ENCODE results near the gene INPP5D.

INPP5D gene

DNA sequence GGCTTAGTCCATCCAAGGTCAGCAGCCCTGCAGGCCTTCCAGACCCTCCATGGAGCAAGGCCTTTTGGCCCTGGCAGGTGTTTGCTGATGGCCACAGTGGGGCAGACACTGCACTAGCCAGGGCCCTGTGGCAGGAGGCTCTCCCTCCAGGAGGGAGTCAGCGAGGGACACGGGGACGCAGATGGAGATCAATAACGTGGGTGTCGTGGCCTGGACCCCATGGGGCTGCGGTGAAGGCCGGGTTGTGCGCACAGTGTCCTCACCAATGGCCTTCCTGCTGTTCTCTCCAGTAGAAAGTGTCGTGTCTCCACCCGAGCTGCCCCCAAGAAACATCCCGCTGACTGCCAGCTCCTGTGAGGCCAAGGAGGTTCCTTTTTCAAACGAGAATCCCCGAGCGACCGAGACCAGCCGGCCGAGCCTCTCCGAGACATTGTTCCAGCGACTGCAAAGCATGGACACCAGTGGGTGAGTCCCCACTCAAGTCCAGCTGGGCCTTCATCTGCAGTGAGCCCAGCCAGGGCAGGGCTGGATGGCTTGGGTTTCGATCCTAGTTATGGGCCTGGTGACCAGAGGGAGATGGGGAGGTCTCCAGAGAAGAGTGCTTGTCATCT, 65.4 kb downstream of the INPP5D start (continued):
- TF ChIP-seq TCF4 (CRISPR knock-in tag; IDR thresholded peaks at IDR 0.05; ENCODE audit: borderline replicate concordance), result no peak

DNA sequence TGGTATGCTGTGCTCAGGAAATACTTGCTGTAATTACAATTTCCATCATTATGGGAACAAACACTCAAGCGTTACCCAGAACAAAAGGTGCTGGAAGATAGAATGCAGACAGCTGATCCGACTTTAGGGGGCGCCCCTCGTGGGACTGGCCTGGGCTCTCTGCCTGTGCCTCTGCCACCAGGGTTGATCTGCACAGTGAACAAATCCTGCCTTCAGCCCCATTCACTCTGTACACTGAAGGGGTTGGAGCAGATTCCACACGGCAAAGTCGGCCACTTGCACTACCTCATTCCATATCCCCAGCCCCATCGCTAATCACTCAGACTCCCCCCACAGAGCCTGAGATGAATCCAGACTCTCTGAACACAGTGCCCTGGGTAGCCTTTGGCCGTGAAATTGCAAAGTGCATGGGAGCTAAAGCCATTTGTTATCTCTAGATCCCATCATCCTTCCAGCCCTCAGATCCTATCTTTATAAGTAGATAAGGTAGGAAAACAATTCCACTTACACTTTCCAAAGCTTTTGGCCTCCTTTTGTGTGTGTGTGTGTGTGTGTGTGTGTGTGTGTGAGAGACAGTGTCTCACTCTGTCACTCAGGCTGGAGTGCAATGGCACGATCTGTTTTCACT, 69.3 kb downstream of the INPP5D start:
- peak; percentile 74 for ATAC-seq
- TF ChIP-seq, protein P1, sequence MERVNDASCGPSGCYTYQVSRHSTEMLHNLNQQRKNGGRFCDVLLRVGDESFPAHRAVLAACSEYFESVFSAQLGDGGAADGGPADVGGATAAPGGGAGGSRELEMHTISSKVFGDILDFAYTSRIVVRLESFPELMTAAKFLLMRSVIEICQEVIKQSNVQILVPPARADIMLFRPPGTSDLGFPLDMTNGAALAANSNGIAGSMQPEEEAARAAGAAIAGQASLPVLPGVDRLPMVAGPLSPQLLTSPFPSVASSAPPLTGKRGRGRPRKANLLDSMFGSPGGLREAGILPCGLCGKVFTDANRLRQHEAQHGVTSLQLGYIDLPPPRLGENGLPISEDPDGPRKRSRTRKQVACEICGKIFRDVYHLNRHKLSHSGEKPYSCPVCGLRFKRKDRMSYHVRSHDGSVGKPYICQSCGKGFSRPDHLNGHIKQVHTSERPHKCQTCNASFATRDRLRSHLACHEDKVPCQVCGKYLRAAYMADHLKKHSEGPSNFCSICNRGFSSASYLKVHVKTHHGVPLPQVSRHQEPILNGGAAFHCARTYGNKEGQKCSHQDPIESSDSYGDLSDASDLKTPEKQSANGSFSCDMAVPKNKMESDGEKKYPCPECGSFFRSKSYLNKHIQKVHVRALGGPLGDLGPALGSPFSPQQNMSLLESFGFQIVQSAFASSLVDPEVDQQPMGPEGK (CRISPR knock-in tag; IDR thresholded peaks at IDR 0.05; ENCODE audit: borderline replicate concordance), result no peak
- TF ChIP-seq ARNTL (CRISPR knock-in tag; IDR thresholded peaks at IDR 0.05; ENCODE audit: borderline replicate concordance, low read depth) (no peak), TCF4 (CRISPR knock-in tag; IDR thresholded peaks at IDR 0.05; ENCODE audit: borderline replicate concordance) (no peak), ISL1 (CRISPR knock-in tag; IDR thresholded peaks at IDR 0.05) (no peak), ZFP30 (CRISPR knock-in tag; IDR thresholded peaks at IDR 0.05) (no peak), GLIS3 (CRISPR knock-in tag; IDR thresholded peaks at IDR 0.05) (no peak), BACH2 (CRISPR knock-in tag; IDR thresholded peaks at IDR 0.05; ENCODE audit: borderline replicate concordance) (no peak), ZNF8 (CRISPR knock-in tag; IDR thresholded peaks at IDR 0.05) (no peak), ZC3H10 (CRISPR knock-in tag; IDR thresholded peaks at IDR 0.05) (no peak), ZNF565 (CRISPR knock-in tag; conservative IDR thresholded peaks at IDR 0.05; ENCODE audit: low read depth) (no peak), TOX (CRISPR knock-in tag; IDR thresholded peaks at IDR 0.05; ENCODE audit: borderline replicate concordance) (no peak), RARB (CRISPR knock-in tag; IDR thresholded peaks at IDR 0.05) (no peak), PPARA (CRISPR knock-in tag; IDR thresholded peaks at IDR 0.05; ENCODE audit: borderline replicate concordance) (no peak), ZNF70 (CRISPR knock-in tag; IDR thresholded peaks at IDR 0.05) (no peak), ZFP3 (CRISPR knock-in tag; IDR thresholded peaks at IDR 0.05) (no peak)
- TF ChIP-seq, protein P2, sequence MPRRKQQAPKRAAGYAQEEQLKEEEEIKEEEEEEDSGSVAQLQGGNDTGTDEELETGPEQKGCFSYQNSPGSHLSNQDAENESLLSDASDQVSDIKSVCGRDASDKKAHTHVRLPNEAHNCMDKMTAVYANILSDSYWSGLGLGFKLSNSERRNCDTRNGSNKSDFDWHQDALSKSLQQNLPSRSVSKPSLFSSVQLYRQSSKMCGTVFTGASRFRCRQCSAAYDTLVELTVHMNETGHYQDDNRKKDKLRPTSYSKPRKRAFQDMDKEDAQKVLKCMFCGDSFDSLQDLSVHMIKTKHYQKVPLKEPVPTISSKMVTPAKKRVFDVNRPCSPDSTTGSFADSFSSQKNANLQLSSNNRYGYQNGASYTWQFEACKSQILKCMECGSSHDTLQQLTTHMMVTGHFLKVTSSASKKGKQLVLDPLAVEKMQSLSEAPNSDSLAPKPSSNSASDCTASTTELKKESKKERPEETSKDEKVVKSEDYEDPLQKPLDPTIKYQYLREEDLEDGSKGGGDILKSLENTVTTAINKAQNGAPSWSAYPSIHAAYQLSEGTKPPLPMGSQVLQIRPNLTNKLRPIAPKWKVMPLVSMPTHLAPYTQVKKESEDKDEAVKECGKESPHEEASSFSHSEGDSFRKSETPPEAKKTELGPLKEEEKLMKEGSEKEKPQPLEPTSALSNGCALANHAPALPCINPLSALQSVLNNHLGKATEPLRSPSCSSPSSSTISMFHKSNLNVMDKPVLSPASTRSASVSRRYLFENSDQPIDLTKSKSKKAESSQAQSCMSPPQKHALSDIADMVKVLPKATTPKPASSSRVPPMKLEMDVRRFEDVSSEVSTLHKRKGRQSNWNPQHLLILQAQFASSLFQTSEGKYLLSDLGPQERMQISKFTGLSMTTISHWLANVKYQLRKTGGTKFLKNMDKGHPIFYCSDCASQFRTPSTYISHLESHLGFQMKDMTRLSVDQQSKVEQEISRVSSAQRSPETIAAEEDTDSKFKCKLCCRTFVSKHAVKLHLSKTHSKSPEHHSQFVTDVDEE (CRISPR knock-in tag; IDR thresholded peaks at IDR 0.05), result no peak
- TF ChIP-seq, protein P3, sequence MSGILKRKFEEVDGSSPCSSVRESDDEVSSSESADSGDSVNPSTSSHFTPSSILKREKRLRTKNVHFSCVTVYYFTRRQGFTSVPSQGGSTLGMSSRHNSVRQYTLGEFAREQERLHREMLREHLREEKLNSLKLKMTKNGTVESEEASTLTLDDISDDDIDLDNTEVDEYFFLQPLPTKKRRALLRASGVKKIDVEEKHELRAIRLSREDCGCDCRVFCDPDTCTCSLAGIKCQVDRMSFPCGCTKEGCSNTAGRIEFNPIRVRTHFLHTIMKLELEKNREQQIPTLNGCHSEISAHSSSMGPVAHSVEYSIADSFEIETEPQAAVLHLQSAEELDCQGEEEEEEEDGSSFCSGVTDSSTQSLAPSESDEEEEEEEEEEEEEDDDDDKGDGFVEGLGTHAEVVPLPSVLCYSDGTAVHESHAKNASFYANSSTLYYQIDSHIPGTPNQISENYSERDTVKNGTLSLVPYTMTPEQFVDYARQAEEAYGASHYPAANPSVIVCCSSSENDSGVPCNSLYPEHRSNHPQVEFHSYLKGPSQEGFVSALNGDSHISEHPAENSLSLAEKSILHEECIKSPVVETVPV (CRISPR knock-in tag; IDR thresholded peaks at IDR 0.05), result no peak
- TF ChIP-seq, protein P4, sequence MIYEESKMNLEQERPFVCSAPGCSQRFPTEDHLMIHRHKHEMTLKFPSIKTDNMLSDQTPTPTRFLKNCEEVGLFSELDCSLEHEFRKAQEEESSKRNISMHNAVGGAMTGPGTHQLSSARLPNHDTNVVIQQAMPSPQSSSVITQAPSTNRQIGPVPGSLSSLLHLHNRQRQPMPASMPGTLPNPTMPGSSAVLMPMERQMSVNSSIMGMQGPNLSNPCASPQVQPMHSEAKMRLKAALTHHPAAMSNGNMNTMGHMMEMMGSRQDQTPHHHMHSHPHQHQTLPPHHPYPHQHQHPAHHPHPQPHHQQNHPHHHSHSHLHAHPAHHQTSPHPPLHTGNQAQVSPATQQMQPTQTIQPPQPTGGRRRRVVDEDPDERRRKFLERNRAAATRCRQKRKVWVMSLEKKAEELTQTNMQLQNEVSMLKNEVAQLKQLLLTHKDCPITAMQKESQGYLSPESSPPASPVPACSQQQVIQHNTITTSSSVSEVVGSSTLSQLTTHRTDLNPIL (CRISPR knock-in tag; IDR thresholded peaks at IDR 0.05; ENCODE audit: low read depth), result no peak
- TF ChIP-seq, protein P5, sequence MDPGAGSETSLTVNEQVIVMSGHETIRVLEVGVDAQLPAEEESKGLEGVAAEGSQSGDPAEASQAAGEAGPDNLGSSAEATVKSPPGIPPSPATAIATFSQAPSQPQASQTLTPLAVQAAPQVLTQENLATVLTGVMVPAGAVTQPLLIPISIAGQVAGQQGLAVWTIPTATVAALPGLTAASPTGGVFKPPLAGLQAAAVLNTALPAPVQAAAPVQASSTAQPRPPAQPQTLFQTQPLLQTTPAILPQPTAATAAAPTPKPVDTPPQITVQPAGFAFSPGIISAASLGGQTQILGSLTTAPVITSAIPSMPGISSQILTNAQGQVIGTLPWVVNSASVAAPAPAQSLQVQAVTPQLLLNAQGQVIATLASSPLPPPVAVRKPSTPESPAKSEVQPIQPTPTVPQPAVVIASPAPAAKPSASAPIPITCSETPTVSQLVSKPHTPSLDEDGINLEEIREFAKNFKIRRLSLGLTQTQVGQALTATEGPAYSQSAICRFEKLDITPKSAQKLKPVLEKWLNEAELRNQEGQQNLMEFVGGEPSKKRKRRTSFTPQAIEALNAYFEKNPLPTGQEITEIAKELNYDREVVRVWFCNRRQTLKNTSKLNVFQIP (CRISPR knock-in tag; IDR thresholded peaks at IDR 0.05; ENCODE audit: borderline replicate concordance, low read depth), result no peak

DNA sequence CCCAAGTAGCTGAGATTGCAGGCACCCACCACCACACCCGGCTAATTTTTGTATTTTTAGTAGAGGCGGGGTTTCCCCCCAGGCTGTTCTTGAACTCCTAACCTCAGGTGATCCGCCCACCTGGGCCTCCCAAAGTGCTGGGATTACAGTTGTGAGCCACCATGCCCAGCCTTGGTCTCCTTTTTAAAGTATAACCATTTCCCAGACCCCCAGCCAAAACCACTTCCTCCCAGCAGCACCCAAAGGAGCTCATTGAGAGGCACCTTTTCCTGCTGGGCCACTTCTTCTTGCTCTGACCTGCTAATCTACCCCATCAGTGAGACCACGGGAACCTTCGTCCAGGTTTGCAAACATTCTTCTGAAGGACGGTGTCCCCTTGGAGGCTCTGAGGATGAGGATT, 69.9 kb downstream of the INPP5D start:
- no peak for ATAC-seq
- TF ChIP-seq, protein P4 (CRISPR knock-in tag; IDR thresholded peaks at IDR 0.05; ENCODE audit: low read depth), result no peak
- TF ChIP-seq ZFP30 (CRISPR knock-in tag; IDR thresholded peaks at IDR 0.05), result no peak

All from SK-N-SH treated with all-trans-retinoic acid at 6 μM for 48 hours (cell line).